Measurements from ENCODE around the gene STEAP3. TPM values are rescaled to one million over a fixed set of nuclear protein-coding genes. Genes with fewer than 3 reads are reported as not detected.
A peak's percentile ranks its signal among the peaks of the same experiment; 100 is the strongest.

The STEAP3 gene
- total RNA-seq, 1 experiment from 2014 or later = 27.3 TPM

GRCh38 chr2:119174993-119175347, 48.7 kb upstream of the STEAP3 start:
- H3K9ac ChIP-seq (ENCODE audit: low read length) = no peak overlapping the region
- no TSS peak for BruUV-seq (replicated peaks)
- TF ChIP-seq CTCF (conservative IDR thresholded peaks at IDR 0.05; ENCODE audit: low read depth, low read length) = no peak
- no peak for TF ChIP-seq EZH2phosphoT487 (IDR thresholded peaks at IDR 0.05; ENCODE audit: borderline replicate concordance, low read length)
- TF ChIP-seq EZH2 (IDR thresholded peaks at IDR 0.05; ENCODE audit: low read length, unreplicated experiment) = no peak
- H3K27ac ChIP-seq (ENCODE audit: low read length) = no peak overlapping the region
- H3F3A ChIP-seq (ENCODE audit: low read length, unreplicated experiment) = no peaks in the 10 kb centered on the region
- 0 out of 2 replicates have a peak, but pooled peaks cover 5% of the 10 kb centered on the region for H3K4me1 ChIP-seq (ENCODE audit: insufficient read depth, low read length)
- peak; percentile 52 for ATAC-seq
- H3K36me3 ChIP-seq (ENCODE audit: low read depth, low read length) = no peaks in the 10 kb centered on the region
- no peaks in the 10 kb centered on the region for H4K20me1 ChIP-seq (ENCODE audit: low read length)
- no peaks in the 10 kb centered on the region for H3K9me3 ChIP-seq (ENCODE audit: low read length)
- no peaks in the 10 kb centered on the region for H3K9me2 ChIP-seq (replicated peaks; ENCODE audit: low read length)
- peak; percentile 33 for DNase-seq
- H2AFZ ChIP-seq (ENCODE audit: low read length) = no peak overlapping the region
- no peaks in the 10 kb centered on the region for H3K79me2 ChIP-seq (ENCODE audit: low read length)
- POLR2A ChIA-PET (ENCODE audit: unreplicated experiment) = no interaction called here
- no peak overlapping the region for H3K4me3 ChIP-seq (ENCODE audit: low read length)
- H3K27me3 ChIP-seq (ENCODE audit: low read length) = no peaks in the 10 kb centered on the region; the same call in 1 of the 2 replicates
- intact Hi-C loops (cut with micrococcal nuclease) = no loop called here
- H3K4me2 ChIP-seq (ENCODE audit: low read length) = no peak overlapping the region
- CTCF ChIA-PET = interaction anchor here (0.5 kb wide), 1 partner anchor 292 kb away, joined by 3 read pairs; no protein-coding TSS in a partner anchor

GRCh38 chr2:119175517-119175916, 48.1 kb upstream of the STEAP3 start:
- BruUV-seq (replicated peaks) = no TSS peak
- DNase-seq = no peak
- no peaks in the 10 kb centered on the region for H3F3A ChIP-seq (ENCODE audit: low read length, unreplicated experiment)
- H3K9me3 ChIP-seq (ENCODE audit: low read length) = no peaks in the 10 kb centered on the region
- H3K4me2 ChIP-seq (ENCODE audit: low read length) = no peak overlapping the region
- H3K27ac ChIP-seq (ENCODE audit: low read length) = no peak overlapping the region
- H3K27me3 ChIP-seq (ENCODE audit: low read length) = no peaks in the 10 kb centered on the region; the same call in 1 of the 2 replicates
- no peaks in the 10 kb centered on the region for H3K79me2 ChIP-seq (ENCODE audit: low read length)
- ChIA-PET CTCF (interaction anchor here (0.5 kb wide), 1 partner anchor 293 kb away, joined by 3 read pairs; no protein-coding TSS in a partner anchor), POLR2A (ENCODE audit: unreplicated experiment) (no interaction called here)
- H4K20me1 ChIP-seq (ENCODE audit: low read length) = no peaks in the 10 kb centered on the region
- ATAC-seq = no peak
- no peaks in the 10 kb centered on the region for H3K36me3 ChIP-seq (ENCODE audit: low read depth, low read length)
- 0 out of 2 replicates have a peak, but pooled peaks cover 5% of the 10 kb centered on the region for H3K4me1 ChIP-seq (ENCODE audit: insufficient read depth, low read length)
- TF ChIP-seq EZH2phosphoT487 (IDR thresholded peaks at IDR 0.05; ENCODE audit: borderline replicate concordance, low read length) (no peak), EZH2 (IDR thresholded peaks at IDR 0.05; ENCODE audit: low read length, unreplicated experiment) (no peak), CTCF (conservative IDR thresholded peaks at IDR 0.05; ENCODE audit: low read depth, low read length) (no peak)
- intact Hi-C loops (cut with micrococcal nuclease) = no loop called here
- no peak overlapping the region for H3K9ac ChIP-seq (ENCODE audit: low read length)
- no peak overlapping the region for H3K4me3 ChIP-seq (ENCODE audit: low read length)
- H2AFZ ChIP-seq (ENCODE audit: low read length) = no peak overlapping the region
- no peaks in the 10 kb centered on the region for H3K9me2 ChIP-seq (replicated peaks; ENCODE audit: low read length)

- Histone ChIP-seq H3K9ac (ENCODE audit: low read length) (no peak overlapping the region), H3K27me3 (ENCODE audit: low read length) (no peaks in the 10 kb centered on the region), H3K4me1 (ENCODE audit: insufficient read depth, low read length) (0 out of 2 replicates have a peak, but pooled peaks cover 5% of the 10 kb centered on the region), H3K27ac (ENCODE audit: low read length) (no peak overlapping the region), H3K9me3 (ENCODE audit: low read length) (no peaks in the 10 kb centered on the region), H2AFZ (ENCODE audit: low read length) (no peak overlapping the region), H3K9me2 (replicated peaks; ENCODE audit: low read length) (no peaks in the 10 kb centered on the region), H3K36me3 (ENCODE audit: low read depth, low read length) (no peaks in the 10 kb centered on the region), H3K4me2 (ENCODE audit: low read length) (no peak overlapping the region), H3F3A (ENCODE audit: low read length, unreplicated experiment) (no peaks in the 10 kb centered on the region), H3K4me3 (ENCODE audit: low read length) (no peak overlapping the region), H3K79me2 (ENCODE audit: low read length) (no peaks in the 10 kb centered on the region), H4K20me1 (ENCODE audit: low read length) (no peaks in the 10 kb centered on the region)
- ChIA-PET POLR2A (ENCODE audit: unreplicated experiment) (no interaction called here), CTCF (no interaction called here)
- intact Hi-C loops (cut with micrococcal nuclease) = no loop called here
- no peak for DNase-seq
- BruUV-seq (replicated peaks) = no TSS peak
- no peak for ATAC-seq
- no peak for TF ChIP-seq EZH2 (IDR thresholded peaks at IDR 0.05; ENCODE audit: low read length, unreplicated experiment)
- TF ChIP-seq CTCF (conservative IDR thresholded peaks at IDR 0.05; ENCODE audit: low read depth, low read length) = no peak
- no peak for TF ChIP-seq EZH2phosphoT487 (IDR thresholded peaks at IDR 0.05; ENCODE audit: borderline replicate concordance, low read length)
Observed at GRCh38 chr2:119177171-119177837, 46.3 kb upstream of the STEAP3 start.

All from PC-3 (cell line).